ENCODE measurements around the gene YWHAH.

- TF ChIP-seq CTCF (IDR thresholded peaks at IDR 0.05; ENCODE audit: insufficient read depth, low read length, poor library complexity, severe bottlenecking) (no peak), EZH2phosphoT487 (conservative IDR thresholded peaks at IDR 0.05; ENCODE audit: low read length) (no peak)
Measured at GRCh38 chr22:31948002-31948401, 3.7 kb downstream of the YWHAH start.
